ENCODE results near the gene MRGPRD.

The MRGPRD gene

DNA sequence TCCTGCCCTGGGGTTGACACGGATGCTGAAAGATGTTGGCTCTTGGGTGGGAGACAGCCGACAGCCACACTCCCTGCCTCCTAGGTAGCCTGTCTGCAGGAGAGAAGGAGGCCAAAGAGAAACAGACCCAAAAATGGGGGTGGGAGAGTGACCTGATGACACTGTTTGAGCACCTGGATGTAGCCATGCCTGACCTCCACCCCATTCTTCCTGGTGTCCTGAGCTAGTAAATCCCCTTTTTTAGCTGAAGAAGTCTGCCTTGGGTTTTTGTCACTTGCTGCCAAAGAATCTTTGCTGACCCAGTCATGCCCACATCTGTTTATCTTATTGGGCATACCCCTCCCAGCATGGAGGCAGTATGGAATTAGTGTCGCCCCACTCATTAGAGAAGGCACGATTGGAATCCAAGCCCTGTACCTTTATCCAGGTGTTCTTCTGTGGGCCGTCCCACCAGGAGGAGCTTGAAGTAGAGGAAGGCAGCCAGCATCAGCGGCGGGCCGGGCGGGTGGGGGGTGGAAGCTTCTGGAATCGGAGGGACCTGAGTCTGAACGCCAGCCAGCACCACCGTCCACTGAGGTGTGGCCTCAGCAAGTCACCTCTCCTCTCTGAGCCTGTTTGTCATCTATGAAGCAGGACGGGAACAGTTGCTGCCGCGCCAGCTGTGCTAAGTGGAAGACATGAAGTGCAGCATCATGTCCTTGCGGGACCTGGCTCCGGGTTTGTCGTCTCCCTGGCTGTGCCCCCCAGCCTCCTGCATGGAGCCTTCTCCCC is 39.3 kb downstream of the MRGPRD start:
- no peak for DNase-seq

DNA sequence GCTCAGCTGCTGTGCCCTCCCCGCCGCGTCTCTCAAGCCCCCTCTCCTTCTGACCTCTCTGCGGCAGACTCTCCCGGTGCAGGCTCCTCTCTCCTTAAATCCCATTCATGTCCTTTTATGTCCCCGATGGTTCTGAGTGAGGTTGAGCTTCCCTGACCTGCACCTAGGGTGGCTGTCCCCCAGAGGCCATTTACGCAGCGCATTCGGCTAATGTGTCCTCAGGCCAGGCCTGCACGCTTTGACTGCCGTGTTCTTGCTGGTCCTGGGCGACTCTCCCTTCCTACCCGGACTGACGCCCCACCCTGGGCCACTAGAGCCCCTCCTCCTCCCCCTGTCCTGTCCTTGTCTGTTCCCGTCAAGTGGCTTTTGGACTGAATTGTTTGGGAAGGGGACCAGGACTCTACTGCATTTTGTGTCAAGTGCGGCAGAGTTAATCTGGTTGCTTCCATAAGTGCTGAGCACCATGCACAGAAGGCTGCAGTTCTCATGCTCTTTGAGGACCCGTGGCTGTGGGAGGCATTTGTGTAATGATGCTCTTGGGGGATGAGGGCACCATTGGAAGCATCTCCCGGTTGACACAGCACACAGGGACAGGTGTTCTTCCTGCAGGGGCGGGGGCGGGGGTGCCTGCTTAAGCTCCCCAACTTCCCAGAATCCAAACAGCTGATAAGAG is 40.0 kb downstream of the MRGPRD start:
- DNase-seq, result no peak

GRCh38 chr11:68939583-68940555 is 40.9 kb downstream of the MRGPRD start:
- DNase-seq, result no peak

DNA sequence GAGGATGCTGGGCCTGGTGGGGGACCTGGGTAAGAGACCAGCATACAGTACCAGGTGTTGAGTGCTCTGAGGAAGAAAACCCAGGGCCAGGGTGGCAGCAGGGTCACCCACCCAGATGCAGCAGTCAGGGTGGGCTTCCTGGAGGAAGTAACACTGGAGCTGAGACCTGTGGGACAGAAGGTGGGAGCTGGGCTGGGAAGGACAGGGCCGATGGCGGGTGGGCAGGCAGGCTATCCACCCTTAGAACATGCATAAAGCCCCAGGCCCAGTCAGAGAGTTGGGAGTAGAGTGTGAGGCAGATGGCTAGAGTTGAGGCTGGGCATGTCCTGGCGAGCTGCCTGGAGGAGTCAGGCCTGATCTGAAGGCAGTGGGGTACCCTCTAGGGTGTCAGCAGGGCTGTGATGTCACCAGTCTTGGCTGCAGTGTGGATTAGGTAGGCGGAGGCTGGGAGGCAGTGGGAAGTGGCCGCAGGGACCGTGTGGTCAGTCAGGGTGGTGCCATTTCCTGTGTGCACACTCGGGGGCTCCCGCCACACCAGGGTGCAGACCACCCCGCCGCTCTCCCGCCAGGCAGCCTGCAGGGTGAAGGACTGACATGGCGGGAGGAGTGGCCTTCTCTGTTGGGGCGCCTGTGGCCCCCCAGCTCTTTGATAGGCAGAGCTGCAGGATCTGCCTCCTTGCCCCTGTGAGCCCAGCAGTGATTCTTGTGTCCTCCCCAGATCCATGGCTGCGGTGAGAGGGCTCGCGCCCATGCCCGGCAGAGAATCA is 41.8 kb downstream of the MRGPRD start:
- DNase-seq, result no peak

- DNase-seq, result no peak
Measured at GRCh38 chr11:68938088-68938487, 42.7 kb downstream of the MRGPRD start.

DNA sequence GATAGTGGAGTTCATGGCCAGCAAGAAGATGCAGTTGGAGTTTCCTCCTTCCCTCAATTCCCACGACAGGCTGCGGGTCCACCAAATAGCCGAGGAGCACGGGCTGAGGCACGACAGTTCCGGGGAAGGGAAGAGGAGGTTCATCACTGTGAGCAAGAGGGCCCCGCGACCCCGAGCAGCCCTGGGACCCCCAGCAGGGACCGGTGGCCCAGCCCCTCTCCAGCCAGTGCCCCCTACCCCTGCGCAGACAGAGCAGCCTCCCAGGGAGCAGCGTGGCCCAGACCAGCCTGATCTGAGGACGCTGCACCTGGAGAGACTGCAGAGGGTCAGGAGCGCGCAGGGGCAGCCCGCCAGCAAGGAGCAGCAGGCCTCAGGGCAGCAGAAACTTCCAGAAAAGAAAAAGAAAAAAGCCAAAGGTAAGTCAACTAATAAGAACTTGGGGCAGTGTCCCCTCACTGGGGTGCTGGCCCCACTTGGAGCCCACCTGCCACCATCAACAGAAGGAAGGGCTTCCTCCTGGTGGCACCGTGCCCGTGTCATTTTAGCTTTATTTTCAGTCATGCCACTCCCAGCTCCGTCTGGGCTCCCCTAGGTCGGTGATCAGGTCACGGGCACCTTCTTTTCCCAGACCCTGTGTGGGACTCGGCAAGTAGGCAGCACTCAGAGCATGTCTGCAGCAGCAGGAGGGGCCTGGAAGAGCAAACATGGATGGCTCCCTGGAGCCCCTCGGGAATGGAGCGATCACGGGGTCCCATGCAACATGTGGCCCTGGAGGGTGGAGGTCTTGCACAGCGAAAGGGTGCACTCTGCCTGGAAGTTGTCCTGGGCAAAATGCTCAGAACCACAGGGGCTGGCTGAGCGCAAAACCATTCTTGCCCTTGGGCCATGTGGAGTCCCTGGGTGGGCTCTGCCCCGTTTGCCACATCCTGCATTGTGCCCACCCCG is 43.8 kb downstream of the MRGPRD start:
- no peak for DNase-seq

GRCh38 chr11:68936358-68936636 is 44.5 kb downstream of the MRGPRD start:
- DNase-seq, result no peak

GRCh38 chr11:68935516-68936357 is 45.0 kb downstream of the MRGPRD start:
- no peak for DNase-seq

DNA sequence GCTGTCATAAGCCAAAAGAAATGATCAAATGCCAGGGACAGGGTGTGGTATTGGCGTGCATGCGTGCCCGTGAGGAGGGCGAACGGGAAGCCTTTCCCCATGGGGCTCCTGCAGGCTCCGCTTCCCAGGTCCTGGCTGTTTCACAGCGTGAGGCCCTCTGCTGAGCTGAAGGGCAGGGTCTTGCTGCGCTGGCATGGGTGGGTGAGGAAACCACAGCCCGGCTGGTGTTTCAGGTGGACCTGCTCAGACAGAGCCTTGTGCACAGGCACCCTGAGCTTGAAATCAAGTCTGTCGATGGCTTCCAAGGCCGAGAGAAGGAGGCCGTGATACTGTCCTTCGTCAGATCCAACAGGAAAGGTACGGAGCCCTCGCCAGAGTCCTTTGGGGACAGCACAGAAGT is 45.7 kb downstream of the MRGPRD start:
- no peak for DNase-seq

GRCh38 chr11:68934666-68935065 is 46.1 kb downstream of the MRGPRD start:
- no peak for DNase-seq

DNA sequence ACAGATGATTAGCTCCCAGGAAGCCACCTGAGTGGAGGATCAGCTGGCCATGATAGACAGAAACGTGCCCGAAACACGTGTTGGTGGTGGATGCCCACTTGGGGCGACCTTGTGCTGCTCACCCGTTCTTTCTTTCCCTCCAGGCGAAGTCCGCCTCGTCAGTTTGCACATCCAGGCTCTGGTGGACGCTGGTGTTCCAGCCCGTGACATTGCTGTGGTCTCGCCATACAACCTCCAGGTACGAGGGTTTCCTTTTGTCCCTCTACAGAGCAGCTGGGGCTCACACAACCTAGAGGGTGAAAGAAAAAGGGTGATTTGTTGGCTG is 46.5 kb downstream of the MRGPRD start:
- no peak for DNase-seq

- DNase-seq, result no peak
Measured at GRCh38 chr11:68933605-68934320, 47.0 kb downstream of the MRGPRD start.

DNA sequence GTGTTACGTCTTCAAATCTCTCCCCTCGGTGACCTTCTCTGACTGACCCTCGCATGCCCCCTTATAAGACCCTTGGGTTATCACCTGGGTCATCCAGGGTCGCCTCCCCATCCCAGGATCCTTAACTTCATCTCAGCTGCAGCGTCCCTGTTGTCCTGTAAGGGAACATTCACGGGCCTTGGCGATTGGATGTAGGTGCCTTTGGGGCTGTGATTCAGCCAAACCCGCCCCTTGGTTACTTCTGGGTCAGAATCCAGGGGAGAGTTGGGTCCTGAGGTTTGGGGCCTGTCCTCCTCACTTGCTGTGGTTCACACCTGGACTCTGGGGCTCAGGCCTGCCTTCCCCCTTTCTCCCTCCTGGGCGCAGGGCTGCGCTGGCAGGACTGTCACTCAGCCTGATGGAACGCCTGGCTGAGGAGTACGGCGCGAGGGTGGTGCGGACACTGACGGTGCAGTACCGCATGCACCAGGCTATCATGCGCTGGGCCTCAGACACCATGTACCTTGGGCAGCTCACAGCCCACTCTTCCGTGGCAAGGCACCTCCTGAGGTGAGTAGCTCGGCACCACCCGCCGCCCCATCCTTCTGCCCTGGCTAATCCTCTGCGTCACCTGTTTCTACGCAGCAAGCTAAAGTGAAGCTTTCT is 47.7 kb downstream of the MRGPRD start:
- no peak for DNase-seq

- DNase-seq, result no peak
Measured at GRCh38 chr11:68932358-68932757, 48.4 kb downstream of the MRGPRD start.

DNA sequence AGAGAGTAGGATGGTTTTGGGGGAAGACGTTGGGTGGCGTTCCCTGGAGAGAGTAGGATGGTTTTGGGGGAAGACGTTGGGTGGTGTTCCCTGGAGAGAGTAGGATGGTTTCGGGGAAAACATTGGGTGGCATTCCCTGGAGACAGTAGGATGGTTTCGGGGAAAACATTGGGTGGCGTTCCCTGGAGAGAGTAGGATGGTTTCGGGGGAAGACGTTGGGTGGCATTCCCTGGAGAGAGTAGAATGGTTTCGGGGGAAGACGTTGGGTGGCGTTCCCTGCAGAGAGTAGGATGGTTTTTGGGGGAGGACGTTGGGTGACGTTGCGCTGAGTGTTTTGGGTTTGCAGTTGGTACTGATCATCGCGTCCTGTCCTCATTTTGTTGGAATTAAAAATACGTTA is 48.9 kb downstream of the MRGPRD start:
- no peak for DNase-seq

DNA sequence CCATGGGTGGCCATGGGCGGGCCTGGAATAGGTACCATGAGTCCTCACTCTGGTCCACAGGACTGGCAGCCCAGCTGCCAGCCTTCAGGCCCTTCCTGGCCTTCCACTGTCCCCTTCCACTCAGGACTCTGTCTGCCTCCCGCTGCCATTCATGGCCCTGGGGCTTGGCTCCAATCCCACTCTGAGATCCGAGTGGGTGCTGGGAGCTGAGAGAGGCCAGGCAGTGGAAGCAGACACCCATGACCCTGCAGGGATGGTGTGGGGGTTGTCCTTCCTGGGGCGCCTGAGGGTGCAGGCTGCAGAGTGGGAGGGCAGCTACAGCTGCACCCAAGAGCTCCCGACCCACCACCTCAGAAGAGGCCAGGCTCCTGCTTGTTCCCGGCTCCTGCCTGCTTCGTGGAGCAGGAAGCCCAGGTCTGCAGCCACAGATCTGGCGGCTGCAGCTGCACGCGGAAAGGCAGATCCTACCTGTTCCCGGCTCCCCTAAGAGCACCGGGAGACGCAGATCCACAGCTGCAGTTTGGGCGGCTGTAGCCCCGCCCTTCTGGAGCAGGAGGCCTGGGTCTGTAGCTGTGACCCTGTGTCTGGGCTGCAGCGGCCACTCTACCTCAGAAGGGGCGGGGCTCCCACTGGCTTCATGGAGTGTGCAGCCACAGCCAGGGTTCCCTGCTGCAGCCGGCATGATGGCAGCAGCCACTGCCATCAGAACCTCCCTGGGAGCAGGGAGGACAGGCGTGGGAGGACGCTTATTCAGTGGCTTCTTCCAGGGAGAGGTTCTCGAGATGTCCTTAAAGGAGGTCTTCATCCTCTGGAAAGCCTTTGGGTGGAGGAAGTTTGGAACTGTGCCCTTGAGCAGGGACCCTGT is 49.6 kb downstream of the MRGPRD start:
- no peak for DNase-seq

All from stimulated activated naive CD4-positive, alpha-beta T cell (primary cell).